Measurements from ENCODE around the gene RAB3B. TPM values are rescaled to one million over a fixed set of nuclear protein-coding genes. Genes with fewer than 3 reads are reported as not detected.

RAB3B gene
- total and polyA plus RNA-seq, 9 of the 15 experiments (the other 6 are each of a cell fraction or from before 2014, with no cell fraction given): 0.07 to 0.47 (median 0.27) TPM

- TF ChIP-seq ZFP1 (CRISPR knock-in tag; IDR thresholded peaks at IDR 0.05) (no peak), ARID2 (IDR thresholded peaks at IDR 0.05) (peak; percentile 51; the same call in 1 of the 2 replicates), MED1 (CRISPR knock-in tag; IDR thresholded peaks at IDR 0.05; ENCODE audit: borderline replicate concordance) (no peak), ELK1 (CRISPR knock-in tag; IDR thresholded peaks at IDR 0.05) (no peak), RCOR1 (IDR thresholded peaks at IDR 0.05; ENCODE audit: borderline replicate concordance in 1 of 2, low read depth in 2 of 2, low read length in 2 of 2) (peak in 1 of 2 experiments; percentile 72; a peak in 1 of 4 replicates), TBL1XR1 (IDR thresholded peaks at IDR 0.05; ENCODE audit: low read length in 2 of 2) (0 out of 4 replicates have a peak, but pooled peaks of 1 of the 2 experiments have one; percentile 11), E4F1 (CRISPR knock-in tag; IDR thresholded peaks at IDR 0.05; ENCODE audit: borderline replicate concordance) (no peak), TAL1 (IDR thresholded peaks at IDR 0.05) (no peak), SPI1 (IDR thresholded peaks at IDR 0.05; ENCODE audit: borderline replicate concordance, low read depth, low read length) (peak; percentile 93), EP300 (IDR thresholded peaks at IDR 0.05; ENCODE audit: low read length) (no peak), NR2F6 (CRISPR knock-in tag; IDR thresholded peaks at IDR 0.05) (no peak), USF2 (CRISPR knock-in tag; IDR thresholded peaks at IDR 0.05) (no peak), FOXA1 (IDR thresholded peaks at IDR 0.05; ENCODE audit: borderline replicate concordance) (no peak), COPS2 (conservative IDR thresholded peaks at IDR 0.05) (no peak), ZNF764 (CRISPR knock-in tag; IDR thresholded peaks at IDR 0.05; ENCODE audit: low read depth) (no peak), NELFE (IDR thresholded peaks at IDR 0.05; ENCODE audit: insufficient read depth, insufficient read length) (no peak), CTCFL (IDR thresholded peaks at IDR 0.05; ENCODE audit: borderline replicate concordance, insufficient read depth, low read depth, low read length, poor library complexity, severe bottlenecking) (no peak), ZNF644 (tag; IDR thresholded peaks at IDR 0.05; ENCODE audit: low read depth) (0 out of 2 replicates have a peak, but pooled peaks have one; percentile 18), TBP (optimal IDR thresholded peaks at IDR 0.05; ENCODE audit: low read depth, low read length) (no peak), HDAC1 (IDR thresholded peaks at IDR 0.05) (no peak), NFRKB (IDR thresholded peaks at IDR 0.05; ENCODE audit: low read depth) (peak; percentile 67; the same call in 1 of the 2 replicates), NR2C1 (IDR thresholded peaks at IDR 0.05) (peak; percentile 27; the same call in 1 of the 2 replicates), NR2C1 (tag; IDR thresholded peaks at IDR 0.05) (peak; percentile 35; the same call in 1 of the 2 replicates)
Measured at GRCh38 chr1:51963592-51964308, 26.8 kb downstream of the RAB3B start (continued).
